Activated CD4-positive, alpha-beta T cell treated with anti-CD3 and anti-CD28 coated beads for 1 hour (primary cell): ENCODE measurements around the gene MX2.
"Not testable (repeated sequence)": the region's sequence is repeated elsewhere in the genome, so short reads cannot be mapped to it uniquely, and the experiment has no call there.

Experiments used
- DNase-seq: peaks from one replicate; pipeline ENCODE4 v3.0.0-alpha.2; 2020

MX2 gene

GRCh38 chr21:41361786-41362604 is at the start of gene MX2:
MX2 (plus strand) TSS chr21:41362027; CDS start chr21:41376907, 14,880 bp downstream.
- DNase-seq = peak; percentile 78

DNA sequence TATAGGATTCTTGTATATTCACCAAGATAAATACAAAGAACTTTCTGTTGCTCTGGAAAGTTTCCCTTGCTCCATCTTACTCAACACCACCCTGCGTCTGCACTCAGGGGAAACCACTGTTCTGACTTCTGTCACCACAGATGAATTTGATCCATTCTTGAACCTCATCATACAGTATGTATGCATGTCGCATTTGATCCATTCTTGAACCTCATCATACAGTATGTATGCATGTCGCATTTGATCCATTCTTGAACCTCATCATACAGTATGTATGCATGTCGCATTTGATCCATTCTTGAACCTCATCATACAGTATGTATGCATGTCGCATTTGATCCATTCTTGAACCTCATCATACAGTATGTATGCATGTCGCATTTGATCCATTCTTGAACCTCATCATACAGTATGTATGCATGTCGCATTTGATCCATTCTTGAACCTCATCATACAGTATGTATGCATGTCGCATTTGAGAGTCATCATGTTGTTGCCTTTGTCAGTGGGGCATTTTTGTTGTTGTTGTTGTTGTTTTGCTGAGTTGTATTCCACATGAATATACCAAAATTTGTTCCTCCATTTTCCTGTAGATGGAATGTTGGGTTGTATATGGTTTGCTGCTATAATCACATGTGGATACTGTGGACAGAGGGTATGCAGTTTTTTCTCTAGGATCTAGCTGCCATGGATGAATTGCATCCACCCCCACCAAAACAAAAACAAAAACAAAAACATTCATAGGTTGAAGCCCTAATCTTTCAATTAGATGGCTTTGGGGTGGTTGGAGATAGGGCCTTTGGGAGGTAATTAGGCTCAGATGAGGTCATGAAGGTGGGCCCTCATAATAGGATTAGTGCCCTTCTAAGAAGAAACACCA is 48.3 kb upstream of the MX2 start:
- not testable (repeated sequence) for DNase-seq

DNA sequence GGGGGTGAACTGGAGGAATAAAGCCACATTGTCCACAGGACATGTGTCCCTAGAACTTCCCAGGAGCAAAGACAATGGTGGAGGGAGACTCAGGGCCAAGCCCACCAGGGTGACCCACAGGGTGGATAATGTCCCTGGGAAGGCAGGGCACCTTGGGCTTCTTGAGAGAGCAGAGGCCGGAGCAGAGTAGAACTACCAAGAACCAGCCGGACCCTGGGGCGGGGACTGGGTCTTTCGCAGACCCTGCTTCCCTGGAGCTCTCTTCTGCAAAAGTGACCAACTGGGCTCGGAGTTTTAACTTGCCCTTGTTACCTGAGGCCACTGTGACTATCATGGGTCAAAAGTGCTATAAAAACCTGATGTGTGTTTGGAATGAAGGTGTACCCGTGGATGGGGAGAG is 46.1 kb upstream of the MX2 start:
- DNase-seq = no peak

DNA sequence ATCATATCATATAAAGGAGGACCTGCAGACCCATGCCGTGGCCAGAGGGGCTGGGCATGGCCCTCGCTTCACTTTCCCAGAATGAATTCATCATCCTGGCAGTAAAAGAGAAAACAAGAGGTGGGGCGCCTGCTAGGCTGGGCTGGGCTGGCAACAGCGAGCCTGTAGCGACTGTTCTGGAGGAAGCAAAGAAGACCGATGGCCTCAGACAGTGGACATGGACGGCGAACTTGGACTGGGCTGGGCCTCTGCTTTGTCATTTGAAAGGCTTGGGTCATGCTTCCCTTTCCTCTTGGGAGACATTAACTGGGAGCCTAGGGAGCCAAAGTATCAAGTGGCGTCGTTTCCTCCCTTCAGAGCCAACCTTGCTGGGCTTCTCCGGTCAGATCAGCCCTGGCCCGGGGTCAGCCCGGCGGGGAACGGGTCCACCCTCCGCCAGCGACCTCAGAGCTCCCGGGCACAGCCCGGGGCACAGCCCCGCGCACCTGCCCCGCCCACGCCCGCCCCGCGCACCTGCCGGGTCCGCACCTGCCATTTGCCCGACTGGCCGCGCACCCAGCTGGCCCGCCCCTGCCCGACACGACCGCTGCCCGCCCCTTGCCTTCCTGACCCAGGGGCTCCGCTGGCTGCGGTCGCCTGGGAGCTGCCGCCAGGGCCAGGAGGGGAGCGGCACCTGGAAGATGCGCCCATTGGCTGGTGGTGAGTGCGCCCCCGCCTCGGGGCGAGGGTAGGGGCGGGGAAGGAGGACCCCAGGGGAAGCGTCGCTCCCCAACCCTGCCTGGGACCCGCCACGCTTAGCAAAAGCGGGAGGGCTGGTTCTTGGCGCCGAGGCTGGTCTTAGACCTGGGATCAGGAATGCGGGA is 45.4 kb upstream of the MX2 start, which contains the start of gene FAM3B:
Gene FAM3B, plus strand, starts transcription at position 602 of the 863 bp plus-strand sequence. Its CDS starts 79 bp downstream, at position 681.
- no peak for DNase-seq

DNA sequence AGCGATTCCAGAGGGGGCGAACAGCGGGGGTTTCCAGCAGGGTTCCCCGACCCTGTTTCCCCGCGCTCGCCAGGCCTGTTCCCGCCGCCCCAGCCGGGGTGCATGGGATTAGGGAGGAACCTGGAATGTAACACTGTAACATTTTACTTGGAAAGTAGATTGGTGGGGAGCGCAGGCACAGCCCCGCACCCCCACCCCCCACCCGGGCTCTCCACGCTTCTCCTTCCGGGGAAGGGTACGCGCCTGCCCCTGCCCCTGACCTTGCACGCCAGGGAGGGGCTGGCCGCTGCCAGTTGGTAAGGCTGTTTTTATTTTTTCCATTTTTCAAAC is 44.8 kb upstream of the MX2 start:
- DNase-seq = no peak

DNA sequence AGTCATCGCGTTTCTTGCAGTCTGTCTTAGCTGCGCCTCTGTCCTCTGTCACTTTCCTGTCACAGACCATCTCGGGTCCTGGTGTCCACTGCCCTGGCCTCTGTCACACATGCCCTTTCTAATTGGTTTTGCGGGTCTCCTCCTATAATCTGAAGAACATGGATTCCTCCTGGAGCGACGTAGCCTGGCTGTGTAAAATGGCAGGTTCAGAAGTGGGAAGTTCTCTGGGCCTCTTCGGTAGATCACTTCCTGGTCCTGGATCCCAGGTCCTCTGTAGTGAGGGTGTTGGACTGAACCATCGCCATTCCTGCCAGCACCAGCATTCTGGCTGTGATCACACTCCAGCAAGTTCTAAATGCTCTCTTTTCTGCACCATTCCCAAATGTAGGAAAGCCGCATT is 44.4 kb upstream of the MX2 start:
- DNase-seq = no peak

GRCh38 chr21:41318218-41318617 is 43.6 kb upstream of the MX2 start:
- no peak for DNase-seq

- DNase-seq = no peak
Measured at GRCh38 chr21:41319273-41319672, 42.6 kb upstream of the MX2 start.

DNA sequence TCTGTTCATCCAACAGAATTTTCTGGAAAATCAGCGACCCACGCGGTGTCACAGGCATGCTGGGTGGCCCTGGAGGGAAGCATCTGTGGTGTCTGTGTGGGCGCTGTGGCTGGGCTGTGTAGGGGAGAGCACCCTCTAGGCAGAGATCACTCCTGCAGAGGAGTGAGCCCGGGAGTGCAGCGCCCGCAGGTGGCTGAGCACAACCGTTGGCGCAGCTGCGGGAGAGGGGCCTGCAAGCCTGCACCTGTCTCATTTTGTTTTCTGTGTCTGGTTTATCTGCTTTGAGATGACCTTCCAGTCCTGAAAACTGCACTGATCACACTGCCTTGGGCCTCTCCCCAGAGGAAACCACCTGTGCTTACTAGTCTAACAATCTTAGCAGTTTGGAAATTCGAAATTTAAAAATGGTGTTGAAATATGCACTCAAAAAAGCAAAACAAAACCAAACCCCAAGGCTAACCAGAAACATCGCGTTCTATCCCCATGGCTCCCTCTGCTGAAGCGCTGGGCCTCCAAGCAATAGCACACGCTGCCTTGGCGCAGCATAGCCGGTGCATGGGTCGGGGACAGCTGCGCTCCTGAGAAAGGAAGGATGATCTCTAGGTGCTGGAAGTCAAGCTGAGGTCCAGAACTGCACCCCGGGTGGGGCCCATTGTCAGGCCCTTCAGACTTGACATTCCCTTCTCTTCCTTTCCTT is 40.5 kb upstream of the MX2 start:
- DNase-seq = no peak

DNA sequence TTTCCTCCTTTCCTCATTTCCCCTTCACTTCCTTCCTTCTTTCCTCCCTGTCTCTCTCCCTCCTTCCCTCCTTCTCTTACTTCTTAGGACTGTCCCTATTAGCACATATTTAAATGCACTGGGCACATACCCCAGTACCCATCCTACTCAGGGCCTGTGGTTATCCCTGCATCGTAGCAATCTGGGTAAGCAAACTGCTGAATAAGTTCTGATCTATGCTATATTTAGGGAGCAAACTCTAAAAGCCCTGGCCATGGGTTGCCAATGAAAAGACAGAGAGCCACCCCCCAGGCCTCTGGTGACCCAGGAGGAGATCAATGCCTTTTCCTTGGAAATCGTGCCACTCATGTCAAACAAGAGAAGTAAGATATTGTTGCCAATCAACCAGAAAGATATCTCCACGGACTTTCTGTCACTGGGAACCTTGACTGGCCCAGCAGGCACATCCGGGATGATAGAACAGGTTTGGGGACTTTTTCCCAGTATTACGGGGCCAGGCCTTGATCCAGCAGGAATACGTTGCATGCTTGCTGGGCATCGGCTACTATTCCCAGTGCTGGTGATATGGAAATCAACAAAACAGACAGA is 39.8 kb upstream of the MX2 start:
- DNase-seq = no peak

- no peak for DNase-seq
Measured at GRCh38 chr21:41322496-41323382, 39.1 kb upstream of the MX2 start.

DNA sequence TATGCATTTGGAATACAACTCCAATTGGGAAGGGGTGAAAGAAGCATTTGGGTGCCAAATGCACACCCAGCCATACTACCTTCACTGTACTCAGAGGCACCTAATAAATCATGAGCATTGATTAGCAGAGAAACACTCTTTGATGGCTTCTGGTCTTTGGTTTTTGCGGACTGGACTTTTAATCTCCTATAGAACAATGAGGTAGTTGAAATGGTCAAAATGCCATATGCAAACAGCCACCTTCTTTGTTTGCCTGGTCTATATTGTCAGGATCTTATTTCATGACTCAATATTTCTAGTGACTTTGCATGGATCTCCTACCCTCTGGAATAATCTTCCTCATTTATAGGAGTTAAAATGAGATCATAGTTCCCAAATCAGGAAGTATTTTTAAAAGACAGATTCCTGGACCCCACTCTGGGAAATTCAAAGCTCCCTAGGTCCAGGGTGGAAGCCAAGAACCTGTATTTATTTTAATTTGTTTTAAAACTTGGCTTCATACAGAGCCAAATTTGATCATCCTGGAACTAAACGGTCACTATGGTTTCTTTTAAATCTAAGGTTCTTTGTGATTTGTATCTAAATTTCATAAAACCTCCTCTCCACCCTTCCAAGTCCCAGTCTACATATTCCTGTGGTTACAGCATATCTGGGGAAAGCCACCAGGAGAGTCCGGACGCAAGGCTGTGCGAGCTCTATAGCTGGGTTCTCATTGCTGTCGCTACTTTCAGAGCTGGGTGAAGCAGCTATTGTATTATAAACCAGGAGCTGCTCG is 36.5 kb upstream of the MX2 start:
- no peak for DNase-seq

DNA sequence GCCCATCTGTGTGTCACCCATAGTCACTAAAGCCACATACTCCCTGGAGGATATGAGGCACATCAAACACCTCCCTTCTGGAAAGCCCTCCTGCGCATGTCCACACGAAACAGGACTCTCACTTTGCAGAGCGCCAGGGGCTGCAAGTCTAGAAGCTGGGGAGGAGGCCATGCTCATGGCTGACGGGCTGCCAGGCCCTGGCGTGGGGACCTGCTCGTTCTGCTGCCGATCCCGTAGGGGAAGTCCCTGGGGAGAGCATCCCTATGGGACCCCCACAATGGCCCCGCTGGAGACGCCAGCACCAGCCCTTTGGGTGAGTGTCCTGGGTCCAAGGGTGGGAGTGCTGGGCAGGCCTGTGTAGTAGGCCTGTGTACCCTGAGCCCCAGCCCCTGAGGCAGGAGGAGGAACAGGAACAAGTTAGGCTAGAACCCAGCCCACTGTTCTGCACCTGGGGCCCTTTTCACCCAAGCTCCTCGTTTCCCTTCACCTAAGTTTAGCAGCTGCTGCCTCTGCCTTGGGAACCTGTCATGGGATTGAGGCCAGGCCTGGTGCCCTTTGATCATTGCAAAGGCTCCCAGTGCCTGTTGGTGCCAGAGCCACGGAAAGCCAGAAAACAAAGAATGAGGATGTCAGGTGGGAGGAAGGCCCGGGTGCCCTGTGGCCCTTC is 35.3 kb upstream of the MX2 start:
- DNase-seq = no peak

- no peak for DNase-seq
Measured at GRCh38 chr21:41327753-41328152, 34.1 kb upstream of the MX2 start.

DNA sequence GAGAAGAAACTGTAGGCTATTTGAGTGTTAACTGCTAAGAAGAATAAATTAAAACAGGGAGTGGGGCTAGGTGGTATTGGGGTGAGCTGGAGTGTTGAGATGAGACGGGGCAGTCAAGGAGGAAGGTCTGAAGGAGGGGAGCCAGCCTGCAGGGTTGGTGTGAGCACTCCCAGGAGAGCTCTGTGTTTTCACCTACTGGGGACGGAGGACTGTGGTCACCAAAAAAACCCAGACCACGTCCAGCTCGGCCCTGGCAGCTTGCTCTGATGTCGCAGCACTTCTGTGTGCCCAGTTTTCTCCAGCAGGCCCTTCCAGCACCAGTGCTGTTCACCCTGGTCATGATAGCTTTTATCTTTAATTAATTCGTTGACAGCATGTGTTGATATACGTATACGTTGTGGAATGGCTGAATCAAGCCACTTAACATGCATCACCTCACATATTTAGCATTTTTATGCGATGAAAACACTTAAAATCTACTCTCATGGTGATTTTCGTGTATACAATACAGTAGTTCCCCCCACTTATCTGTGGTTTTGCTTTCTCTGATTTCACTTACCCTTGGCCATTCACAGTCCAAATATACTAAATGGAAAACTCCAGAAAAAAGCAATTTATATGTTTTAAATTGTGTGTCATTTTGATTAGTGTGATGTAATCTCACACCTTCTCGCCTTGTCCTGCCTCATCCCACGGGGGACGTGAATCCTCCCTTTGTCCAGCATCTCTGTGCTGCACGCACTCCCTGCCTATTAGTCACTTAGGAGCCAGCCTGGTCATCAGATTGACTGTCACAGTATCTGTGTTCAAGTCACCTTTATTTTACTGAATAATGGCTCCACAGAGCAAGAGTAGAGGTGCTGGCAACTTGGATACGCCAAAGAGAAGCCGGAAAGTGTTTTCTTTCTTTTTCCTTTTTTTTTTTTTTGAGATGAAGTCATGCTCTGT is 32.9 kb upstream of the MX2 start:
- no peak for DNase-seq

GRCh38 chr21:41333752-41334151 is 28.1 kb upstream of the MX2 start:
- DNase-seq = no peak

GRCh38 chr21:41337515-41337914 is 24.3 kb upstream of the MX2 start:
- no peak for DNase-seq

- DNase-seq = no peak
Measured at GRCh38 chr21:41338455-41338854, 23.4 kb upstream of the MX2 start.
